NCI-H345 treated with DMSO at 0.1 percent for 48 hours (cell line): ENCODE measurements around the gene VWA1.
A peak's percentile ranks its signal among the peaks of the same experiment; 100 is the strongest.
"Not testable (repeated sequence)": the region's sequence is repeated elsewhere in the genome, so short reads cannot be mapped to it uniquely, and the experiment has no call there.

Experiments used
- DNase-seq: peaks from one replicate; lab custom pipeline; 2025; ENCODE audit not compliant: unreplicated experiment; lab: John Stamatoyannopoulos, UW

The VWA1 gene

DNA sequence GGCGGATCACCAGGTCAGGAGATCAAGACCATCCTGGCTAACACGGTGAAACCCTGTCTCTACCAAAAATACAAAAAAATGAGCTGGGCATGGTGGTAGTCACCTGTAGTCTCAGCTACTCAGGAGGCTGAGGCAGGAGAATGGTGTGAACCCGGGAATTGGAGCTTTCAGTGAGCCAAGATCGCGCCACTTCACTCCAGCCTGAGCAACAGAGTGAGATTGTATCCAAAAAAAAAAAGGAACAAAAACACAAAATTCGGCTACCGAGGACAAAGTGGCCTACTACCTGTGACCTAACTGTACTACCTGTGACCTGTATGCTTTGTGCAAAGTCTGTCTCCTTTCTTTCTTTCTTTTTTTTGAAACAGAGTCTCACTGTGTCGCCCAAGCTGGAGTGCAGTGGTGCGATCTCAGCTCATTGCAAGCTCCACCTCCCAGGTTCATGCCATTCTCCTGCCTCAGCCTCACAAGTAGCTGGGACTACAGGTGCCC is 32.5 kb upstream of the VWA1 start:
- not testable (repeated sequence) for DNase-seq

DNA sequence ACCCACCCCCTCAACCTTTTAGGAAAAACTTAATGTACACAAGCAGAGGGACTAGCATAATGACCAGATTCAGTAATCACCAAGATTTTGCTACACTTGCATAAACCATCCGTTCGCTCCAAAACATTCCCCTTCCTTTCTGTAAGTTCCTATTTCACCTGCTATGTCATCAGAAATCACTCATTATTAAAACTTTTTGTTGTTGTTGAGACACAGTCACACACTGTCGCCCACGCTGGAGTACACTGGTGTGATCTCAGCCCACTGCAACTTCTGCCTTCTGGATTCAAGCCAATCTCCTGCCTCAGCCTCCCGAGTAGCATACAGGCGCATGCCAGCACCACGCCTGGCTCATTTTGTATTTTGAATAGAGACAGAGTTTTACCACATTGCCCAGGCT is 31.8 kb upstream of the VWA1 start:
- DNase-seq: no peak

DNA sequence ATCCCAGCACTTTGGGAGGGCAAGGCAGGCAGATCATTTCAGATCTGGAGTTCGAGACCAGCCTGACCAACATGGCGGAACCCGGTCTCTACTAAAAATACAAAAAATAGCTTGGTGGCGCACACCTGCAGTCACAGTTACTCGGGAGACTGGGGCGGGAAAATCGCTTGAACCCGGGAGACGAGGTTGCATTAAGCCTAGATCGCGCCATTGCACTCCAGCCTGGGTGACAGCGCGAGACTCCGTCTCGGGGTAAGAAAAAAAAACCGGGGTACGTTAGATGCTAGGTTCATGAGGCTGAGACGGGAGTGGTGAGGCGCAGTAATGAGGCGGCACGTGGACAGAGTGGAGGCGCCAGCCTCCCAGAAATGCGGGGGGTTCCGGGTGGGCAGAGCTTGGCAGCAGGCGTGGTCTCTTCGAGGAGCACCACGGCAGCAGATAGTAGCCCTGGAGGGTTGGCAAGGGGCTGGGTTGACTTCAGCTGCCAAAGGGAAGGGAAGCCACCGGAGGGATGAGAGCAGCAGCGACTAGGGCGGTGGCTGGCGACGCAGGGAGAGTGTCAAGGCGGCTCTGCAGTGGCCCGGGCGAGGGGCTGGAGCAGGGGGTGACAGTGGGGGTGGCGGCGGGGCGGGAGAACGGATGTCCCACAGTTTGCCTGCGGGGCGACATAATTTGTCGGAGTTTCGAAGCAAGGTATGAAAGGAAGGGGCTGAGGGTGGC is 29.2 kb upstream of the VWA1 start:
- no peak for DNase-seq

DNA sequence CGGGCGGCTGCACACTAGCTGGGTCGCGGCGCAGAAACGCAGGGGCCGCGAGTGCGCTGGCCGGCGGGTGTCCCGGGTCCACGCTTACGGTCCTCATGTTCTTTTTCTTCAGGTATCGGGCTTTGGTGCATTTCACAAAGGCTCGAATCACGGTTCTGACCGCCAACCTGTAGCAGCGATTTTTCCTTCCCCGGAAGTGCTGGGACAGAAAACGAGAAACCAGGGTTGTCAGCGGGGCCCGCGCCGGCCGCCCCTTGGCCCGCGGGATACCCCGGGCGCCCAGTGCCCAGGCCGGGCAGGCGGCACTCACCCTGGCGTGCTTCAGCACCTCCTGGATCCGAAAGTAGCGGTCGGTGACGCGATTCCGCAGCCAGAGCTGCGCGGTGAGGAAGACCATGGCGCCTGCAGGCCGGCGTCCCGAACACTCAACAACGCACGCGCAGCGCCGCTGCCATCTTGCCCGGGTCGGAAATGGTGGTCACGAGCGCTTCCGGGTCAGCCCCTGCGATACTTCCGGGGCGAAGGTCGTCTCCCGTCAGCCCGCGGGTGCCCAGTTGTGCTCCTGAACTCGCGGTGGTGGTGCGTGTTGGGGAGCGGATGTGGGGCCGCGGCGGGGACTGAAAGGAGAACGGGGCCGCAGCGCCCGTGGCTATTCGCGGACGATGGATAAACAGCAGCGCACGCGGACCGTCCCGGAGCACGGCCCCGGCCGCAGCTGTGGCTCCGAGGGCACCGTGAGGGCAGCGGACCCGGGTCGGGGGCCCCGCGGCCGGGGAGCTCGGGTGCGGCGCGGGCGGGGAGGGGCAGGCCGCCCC is 28.5 kb upstream of the VWA1 start, which contains the start of gene MRPL20:
Gene MRPL20 (minus strand): TSS at position 473 of the 815 bp plus-strand sequence. CDS start 76 bp downstream, at position 397.
- peak; percentile 77 for DNase-seq

DNA sequence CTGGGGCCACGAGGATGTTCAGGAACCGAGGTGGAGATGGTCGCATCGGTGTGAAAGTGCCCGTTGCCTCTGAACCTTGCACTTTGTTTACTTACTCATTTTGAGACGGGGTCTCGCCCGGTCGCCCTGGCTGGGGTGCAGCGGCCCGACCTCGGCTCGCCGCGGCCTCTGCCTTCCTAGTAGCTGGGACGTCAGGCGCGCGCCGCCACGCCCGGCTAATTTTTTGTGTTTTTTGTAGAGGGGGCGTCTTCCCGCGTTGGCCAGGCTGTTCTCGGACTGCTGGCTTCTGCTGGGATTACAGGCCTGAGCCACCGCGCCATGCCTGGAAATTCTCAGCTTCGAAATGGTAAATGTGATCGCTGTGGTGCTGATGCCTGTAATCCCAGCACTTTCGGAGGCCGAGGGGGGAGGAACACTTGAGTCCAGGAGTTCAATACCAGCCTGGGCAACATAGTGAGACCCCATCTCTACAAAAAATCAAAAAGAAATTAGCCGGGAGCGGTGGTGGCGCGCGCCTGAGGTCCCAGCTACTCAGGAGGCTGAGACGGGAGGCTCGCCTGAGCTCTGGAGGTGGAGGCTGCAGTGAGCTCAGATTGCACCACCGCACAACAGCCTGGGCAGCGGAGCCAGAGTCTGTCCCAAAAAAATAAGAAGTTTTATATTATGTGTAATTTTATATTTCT is 27.7 kb upstream of the VWA1 start:
- DNase-seq: no peak

DNA sequence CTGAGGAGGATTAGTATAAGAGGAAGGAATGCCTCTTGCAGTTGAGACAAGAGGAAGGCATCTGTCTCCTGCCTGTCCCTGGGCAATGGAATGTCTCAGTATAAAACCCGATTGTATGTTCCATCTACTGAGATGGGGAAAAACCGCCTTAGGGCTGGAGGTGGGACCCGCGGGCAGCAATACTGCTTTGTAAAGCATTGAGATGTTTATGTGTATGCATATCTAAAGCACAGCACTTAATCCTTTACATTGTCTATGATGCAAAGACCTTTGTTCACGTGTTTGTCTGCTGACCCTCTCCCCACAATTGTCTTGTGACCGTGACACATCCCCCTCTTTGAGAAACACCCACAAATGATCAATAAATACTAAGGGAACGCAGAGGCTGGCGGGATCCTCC is 25.3 kb upstream of the VWA1 start:
- not testable (repeated sequence) for DNase-seq

DNA sequence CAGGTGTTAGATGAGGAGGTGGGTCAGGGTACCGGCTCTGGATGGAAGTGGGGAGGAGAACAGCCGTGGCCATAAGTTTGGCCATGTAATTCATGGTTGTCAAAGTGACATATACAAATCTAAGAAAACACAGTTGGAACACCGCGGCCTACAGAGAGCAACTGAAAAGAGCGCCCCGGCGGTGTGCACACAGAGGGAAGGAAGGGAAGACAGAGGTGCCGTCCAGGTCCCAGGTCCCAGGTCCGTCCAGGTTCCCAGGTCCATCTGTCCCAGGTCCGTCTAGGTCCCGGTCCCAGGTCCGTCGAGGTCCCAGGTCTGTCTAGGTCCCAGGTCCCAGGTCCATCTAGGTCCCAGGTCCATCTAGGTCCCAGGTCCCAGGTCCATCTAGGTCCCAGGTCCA is 23.9 kb upstream of the VWA1 start:
- DNase-seq: no peak

DNA sequence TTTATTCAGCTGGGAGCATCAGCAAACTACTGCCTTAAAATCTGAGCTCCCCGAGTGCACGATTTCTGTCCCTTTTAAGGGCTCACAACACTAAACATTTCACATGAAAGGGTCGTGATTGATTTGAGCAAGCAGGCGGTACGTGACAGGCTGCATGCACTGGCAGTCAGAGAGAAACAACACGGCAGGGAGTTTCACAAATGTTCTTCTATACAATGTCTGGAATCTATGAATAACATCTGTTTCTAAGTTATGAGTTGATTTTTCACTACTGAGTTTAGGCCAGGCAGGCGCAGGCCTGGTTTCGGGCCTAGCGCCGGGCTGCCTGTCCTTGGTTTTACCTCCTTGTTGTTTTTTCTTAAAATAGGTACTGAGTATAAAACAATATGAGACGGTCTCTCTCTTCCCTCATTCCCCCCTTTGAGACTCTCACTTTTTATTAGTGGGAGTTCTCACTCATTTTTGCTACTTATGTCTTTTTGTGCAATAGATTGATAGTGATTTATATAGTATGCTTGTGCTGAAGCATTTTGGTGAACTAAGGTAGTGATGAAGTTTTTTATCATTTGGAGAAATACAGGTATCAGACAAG is 23.1 kb upstream of the VWA1 start:
- DNase-seq: not testable (repeated sequence)

DNA sequence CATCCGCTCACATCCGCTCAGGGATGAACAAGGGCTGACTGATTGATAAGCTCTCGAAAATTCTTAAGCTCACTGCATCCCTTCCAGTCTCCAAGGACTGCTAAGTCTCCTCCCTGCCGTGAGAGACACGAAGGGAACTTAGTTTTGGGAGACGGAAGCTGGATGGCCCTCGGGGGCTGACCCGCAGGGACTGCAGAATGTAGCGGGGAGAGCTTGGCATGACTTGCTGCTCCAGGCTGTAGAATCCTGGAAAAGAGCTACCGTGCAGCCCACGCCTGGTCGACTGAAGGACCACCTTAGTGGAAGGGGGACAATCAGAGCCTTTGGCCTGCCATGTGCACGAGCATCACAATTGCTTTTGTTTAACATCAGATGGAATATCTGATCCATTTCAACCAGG is 19.7 kb upstream of the VWA1 start:
- DNase-seq: no peak

DNA sequence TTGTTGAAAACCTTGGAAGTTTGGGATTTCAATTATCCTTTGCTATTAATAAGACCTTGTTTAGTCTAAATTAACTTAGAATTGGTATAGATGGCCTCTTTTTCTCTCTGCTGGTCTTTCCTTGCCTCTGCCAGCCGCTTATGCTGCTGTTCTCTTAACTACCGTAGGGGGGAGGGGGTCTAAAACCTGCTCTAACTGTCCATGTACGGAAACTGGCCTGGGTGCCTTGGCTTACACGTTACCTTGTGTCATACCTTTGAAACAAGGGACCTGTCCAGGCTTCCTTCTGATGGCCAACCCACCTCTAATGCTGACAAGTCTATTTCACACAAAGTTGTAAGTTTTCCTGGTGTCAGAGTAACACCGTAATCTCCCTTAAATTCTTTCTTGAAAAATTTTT is 18.1 kb upstream of the VWA1 start:
- not testable (repeated sequence) for DNase-seq

DNA sequence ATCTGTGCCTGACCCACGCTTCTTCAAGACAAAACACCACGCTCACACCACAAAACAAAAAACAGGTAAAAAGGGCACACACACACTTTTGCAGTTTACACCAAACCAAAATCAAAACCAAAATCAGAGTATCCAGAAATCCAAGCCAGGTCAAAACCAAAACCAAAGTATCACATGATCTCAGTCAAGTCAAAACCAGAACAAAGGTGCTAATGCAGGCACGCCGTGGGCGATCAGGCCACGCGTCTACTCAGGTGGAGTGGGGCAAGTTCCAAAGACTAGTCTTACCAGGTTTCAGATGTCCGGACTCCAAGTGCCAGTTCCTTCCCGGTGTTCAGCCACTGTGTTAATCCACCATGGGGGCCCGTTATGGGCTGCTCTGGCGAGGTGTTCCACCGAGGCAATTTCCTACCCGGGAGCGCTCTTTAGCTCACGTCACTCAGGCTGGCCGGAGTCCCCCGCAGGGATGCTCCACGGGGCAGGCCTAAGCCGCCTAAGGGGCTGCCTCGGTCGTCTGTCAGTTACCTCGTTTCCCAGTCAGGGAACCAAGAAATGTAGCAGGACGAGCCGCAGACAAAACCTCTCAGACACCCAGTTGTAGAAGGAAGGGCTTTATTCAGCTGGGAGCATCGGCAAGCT is 17.5 kb upstream of the VWA1 start:
- not testable (repeated sequence) for DNase-seq

DNA sequence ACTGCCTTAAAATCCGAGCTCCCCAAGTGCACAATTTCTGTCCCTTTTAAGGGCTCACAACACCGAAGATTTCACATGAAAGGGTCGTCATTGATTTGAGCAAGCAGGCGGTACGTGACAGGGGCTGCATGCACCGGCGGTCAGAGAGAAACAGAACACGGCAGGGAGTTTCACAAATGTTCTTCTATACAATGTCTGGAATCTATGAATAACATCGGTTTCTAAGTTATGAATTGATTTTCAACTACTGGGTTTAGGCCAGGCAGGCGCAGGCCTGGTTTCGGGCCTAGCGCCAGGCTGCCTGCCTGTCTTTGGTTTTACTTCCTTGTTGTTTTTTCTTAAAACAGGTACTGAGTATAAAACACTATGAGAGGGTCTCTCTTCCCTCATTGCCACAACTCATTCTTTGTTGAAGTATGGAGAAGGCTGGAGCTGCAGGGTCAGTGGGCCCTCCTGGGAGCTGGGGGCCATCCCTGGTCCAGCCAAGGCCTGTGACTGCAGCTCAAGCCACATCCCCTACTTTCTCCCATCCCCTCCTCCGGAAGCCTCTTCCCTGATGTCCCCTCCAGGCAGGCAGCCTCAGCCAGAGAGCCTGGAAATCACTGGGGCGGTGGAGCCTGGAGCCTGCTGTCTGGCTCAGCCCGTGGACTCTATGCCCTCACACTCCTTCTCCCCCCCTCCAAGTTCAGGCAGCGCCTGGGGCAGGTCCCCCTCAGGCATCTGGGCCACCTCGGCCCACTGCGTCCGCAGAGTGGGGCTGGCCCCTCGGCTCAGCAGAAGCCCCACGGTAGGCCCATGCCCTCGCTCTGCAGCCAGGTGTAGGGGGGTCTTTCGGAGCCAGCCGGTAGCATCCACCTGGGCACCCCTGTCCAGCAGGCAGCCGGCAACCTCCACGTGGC is 16.8 kb upstream of the VWA1 start:
- DNase-seq: no peak

DNA sequence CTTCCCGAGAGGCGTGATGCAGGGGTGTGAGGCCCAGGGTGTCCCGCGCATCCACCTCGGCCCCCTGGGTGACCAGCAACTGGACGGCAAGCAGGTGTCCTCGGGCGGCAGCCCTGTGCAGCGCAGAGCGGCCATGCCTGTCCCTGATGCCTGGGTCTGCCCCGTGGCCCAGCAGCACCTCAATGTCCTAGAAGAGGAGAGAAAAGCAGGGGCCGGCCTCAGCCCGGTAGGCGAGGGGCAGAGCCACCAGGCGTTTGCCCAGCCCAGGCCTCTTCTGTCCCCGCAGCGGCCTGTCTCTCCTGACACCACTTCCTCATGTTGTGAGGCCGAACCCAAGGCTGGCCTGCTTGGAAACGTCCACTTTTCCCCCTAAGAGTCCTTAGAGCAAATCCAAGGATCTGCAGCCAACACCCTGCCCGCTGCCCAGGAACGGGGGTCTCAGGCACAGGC is 16.1 kb upstream of the VWA1 start:
- no peak for DNase-seq

DNA sequence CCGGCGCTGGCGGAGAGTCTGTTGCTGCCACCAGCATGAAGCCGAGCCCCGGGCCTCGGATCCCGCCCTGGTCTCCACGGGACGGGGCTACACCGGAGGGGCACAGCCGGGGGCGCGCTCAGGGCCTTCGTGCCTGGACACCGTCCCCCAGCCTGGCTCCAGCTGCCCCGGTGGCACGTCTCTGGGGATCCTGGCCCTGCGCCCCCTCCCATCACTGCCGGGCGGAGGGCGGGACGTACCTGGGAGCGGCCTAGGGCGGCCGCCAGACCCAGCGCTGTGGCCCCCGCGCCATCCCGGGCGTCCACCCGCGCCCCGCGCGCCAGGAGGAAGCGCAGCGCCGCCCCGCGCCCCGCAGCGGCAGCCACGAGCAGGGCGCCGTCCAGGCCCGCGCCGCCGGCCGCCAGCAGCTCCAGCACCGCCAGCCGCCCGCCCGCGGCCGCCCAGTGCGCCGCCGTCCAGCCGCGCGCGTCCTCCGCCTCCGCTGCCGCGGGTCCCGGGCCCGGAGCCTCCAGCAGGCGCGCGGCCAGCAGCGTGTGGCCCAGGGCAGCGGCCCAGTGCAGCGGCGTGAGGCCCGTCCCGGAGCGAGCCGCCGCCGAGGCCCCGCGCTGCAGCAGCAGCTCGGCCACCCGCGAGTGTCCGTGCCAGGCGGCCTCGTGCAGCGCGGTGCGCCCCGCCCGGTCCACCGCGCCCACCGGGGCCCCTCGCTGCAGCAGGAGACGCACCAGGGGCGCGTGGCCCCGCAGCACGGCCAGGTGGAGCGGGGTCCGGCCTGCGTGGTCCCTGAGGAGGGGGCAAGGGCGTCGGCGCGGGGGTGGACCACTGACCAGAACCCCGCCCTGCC is 15.5 kb upstream of the VWA1 start:
- DNase-seq: no peak

DNA sequence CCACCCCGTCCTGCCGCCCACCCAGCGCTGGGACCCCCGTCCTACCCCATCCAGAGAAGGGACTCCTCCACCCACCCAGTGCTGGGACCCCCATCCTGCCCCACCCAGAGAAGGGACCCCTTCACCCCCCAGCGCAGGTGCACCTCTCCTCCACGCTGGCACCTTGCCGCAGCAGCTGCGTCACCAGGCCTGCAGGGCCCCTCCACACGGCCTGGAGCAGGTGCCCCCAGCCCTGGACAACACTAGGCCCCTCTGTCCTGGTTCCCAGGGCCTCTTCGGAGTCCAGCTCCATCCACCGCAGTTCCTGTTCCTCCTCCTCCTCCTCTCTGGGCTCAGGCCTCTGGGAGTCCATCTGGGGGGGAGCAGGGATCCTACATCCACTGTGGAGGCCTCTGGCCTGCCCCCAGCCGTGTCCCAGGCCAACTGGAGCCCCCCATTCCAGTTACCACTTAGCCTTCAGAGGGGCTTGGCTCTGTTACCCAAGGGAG is 14.8 kb upstream of the VWA1 start:
- DNase-seq: no peak

DNA sequence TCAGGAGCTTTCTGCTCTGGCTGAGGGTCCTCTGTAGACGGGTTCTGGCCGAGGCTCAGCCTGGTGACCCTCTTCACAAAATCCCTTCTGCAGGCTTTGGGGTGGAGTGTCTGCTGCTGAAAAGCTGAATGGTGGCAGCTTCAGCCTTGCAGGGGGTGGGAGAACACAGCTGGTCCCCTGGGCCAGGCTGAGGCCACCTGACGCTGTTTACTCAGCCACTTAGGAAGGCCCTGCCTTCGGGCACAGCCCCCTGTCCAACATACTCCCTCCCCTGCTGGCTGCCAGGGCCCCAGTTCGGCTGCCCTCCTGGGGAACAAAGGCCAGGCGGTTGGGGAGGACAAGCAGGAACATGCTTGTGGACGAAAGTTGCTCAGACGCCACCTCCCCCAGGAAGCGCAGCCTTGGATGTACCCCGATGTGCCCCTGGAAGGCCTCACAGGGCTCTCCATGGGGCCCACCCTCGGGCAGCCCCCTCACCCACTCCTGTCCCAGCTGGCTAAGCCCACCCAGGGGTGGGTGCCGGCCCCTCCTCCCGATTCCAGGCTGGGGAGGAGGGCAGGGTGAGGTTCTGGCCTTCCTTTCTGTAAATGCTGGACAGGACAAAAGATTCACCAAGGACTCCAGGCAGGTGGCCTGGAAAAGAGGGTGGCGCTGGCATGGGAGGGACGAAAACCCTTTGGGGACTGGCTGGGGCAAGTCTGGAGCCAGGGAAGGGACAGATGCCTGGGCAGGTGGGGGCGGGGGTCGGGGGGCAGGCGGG is 14.2 kb upstream of the VWA1 start, which contains the start of gene ANKRD65:
Gene ANKRD65 (minus strand): TSS at position 130 of the 760 bp plus-strand sequence. CDS start 271 bp downstream, outside the sequence.
- peak; percentile 66 for DNase-seq

DNA sequence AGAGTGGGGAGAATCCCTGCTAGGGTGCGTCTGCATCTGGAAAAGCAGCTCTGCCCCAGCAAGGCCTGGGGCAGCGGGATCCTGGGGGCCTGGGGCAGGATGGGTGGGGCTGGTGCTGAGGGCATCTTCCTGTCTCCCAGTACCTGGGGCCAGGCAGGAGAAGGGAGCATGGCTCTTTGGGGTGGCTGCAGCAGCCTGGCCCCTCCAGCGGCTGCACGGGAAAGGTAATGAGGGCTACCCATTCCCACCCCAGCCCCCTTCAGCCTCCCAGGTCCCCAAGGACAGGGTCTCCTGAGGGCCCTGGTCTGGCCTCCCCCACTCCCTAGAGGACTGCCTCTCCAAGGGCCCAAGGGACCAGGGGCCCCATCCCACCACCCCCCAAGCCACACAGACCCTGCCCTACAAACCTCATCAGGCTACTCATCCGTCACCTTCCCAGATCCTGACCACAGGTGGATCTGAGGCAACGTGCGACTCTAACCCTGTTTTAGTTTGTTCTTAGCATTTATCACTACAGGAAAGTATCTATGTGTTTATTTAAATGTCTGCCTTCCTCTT is 13.5 kb upstream of the VWA1 start:
- no peak for DNase-seq
